Karpas-422 (cell line): ENCODE results near the gene LRRC23. TPM values are rescaled to one million over a fixed set of nuclear protein-coding genes. Genes with fewer than 3 reads are reported as not detected.

Source experiments
- DNase-seq: peaks from one replicate; pipeline ENCODE4 v3.0.0-alpha.2; 2015
- H2AFZ ChIP-seq: fragments of 200-600 bp; sonication (generic); 2 replicates; pipeline ENCODE4 v1.6.1; 2014; ENCODE audit warnings: antibody characterized with exemption, low read length, mixed read lengths
- H3K27ac ChIP-seq: fragments of 200-600 bp; sonication (generic); 2 replicates; pipeline ENCODE4 v1.5.1; 2014; ENCODE audit warnings: mild to moderate bottlenecking, low read length, moderate library complexity
- H3K27me3 ChIP-seq: fragments of 200-600 bp; sonication (generic); 2 replicates; pipeline ENCODE4 v1.6.1; 2014; ENCODE audit warnings: low read length, mixed read lengths
- H3K36me3 ChIP-seq: fragments of 200-600 bp; sonication (generic); 2 replicates; pipeline ENCODE4 v1.6.1; 2014; ENCODE audit warnings: low read length, mixed read lengths; ENCODE audit not compliant: insufficient read depth
- H3K4me1 ChIP-seq: fragments of 200-600 bp; sonication (generic); 2 replicates; pipeline ENCODE4 v1.6.1; 2014; ENCODE audit warnings: mild to moderate bottlenecking, low read length, mixed read lengths
- H3K4me2 ChIP-seq: fragments of 200-600 bp; sonication (generic); 2 replicates; pipeline ENCODE4 v1.6.1; 2014; ENCODE audit warnings: low read length, low read depth, mild to moderate bottlenecking; ENCODE audit not compliant: poor library complexity, severe bottlenecking
- H3K4me3 ChIP-seq: fragments of 200-600 bp; sonication (generic); 2 replicates; pipeline ENCODE4 v1.5.1; 2014; ENCODE audit warnings: mild to moderate bottlenecking, antibody characterized with exemption, low read length, mixed read lengths
- H3K79me2 ChIP-seq: fragments of 200-600 bp; sonication (generic); 2 replicates; pipeline ENCODE4 v1.6.1; 2014; ENCODE audit warnings: mild to moderate bottlenecking, low read length, mixed read lengths
- H3K9ac ChIP-seq: fragments of 200-600 bp; sonication (generic); 2 replicates; pipeline ENCODE4 v1.6.0; 2014; ENCODE audit warnings: low read length
- H3K9me2 ChIP-seq: fragments of 200-600 bp; sonication (generic), shearing (Covaris generic); replicated peaks from 2 replicates; pipeline ENCODE4 v1.6.0; 2014; ENCODE audit warnings: mild to moderate bottlenecking, low read length, moderate library complexity; ENCODE audit not compliant: insufficient read depth
- H3K9me3 ChIP-seq: fragments of 300-700, 200-600 bp; sonication (generic); 2 replicates; pipeline ENCODE4 v1.6.1; 2014; ENCODE audit warnings: low read length, mixed read lengths
- H4K20me1 ChIP-seq: fragments of 200-600 bp; sonication (generic); 2 replicates; pipeline ENCODE4 v1.6.1; 2014; ENCODE audit warnings: mild to moderate bottlenecking, antibody characterized with exemption, low read length, low read depth; ENCODE audit not compliant: insufficient read depth
- total RNA-seq: library from RNA; depleted of rRNA; stranded (reverse); fragments of >200 nt; shearing (Covaris generic); gene quantifications from 2 replicates; pipeline ENCODE4 v1.2.3, GENCODE V29; 2014; ENCODE audit warnings: low replicate concordance

LRRC23 gene
- total RNA-seq, 1 experiment from 2014 or later, result 9.7 TPM

DNA sequence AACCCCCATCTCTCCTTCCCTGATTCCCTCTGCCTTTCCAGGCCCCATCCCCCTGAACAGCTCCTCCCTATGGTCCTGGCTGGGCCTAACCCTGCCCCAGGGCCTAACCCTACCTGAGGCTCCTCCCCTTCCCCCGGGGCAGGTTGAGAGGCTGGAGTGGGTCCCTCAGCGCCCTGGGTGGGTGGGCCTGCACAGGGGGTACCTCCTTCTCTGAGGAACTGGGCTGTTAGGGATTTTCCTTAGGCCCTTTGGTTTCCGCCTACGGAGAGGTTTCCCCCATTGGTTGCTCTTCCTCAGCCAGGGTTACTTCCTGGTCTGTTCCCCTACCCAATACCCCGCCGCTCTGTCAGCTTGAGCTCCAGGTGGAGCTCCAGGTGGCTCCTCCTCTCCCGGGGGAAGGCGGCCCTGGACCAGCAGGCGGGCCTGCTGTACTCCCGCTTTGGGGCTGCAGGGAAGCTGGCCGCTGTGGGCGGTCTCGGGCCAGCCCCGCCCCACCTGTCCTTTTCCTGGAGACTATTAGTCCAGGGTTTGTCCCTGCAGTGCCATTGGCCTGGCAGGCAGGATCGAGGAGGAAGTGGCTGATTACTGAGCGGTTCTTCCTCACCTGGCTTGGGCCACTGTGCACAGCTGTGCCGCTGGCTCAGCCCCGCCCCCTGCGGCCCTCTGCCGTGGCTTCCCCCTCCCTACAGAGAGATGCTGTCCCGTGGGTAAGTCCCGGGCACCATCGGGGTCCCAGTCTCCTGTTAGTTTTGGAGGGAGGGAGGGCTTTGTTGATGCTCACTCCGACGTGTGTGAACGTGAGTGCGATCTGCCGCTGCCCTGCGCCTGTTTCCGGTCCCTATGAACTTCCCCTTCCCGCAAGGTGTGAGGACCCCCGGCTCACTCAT, 41.7 kb downstream of the LRRC23 start:
- H3K9me2 ChIP-seq, result no peaks in the 10 kb centered on the region
- peak overlapping the region; percentile 90 for H3K4me2 ChIP-seq
- H3K9ac ChIP-seq, result peak overlapping the region; percentile 92
- peak overlapping the region; percentile 93 for H3K27ac ChIP-seq
- H3K36me3 ChIP-seq, result no peaks in the 10 kb centered on the region
- peaks cover 1% of the 10 kb centered on the region for H3K79me2 ChIP-seq
- H2AFZ ChIP-seq, result no peak overlapping the region
- peak; percentile 82 for DNase-seq
- H3K4me1 ChIP-seq, result peaks cover 62% of the 10 kb centered on the region
- H3K27me3 ChIP-seq, result no peaks in the 10 kb centered on the region
- H3K9me3 ChIP-seq, result no peaks in the 10 kb centered on the region
- H3K4me3 ChIP-seq, result peak overlapping the region; percentile 92
- H4K20me1 ChIP-seq, result no peaks in the 10 kb centered on the region

DNA sequence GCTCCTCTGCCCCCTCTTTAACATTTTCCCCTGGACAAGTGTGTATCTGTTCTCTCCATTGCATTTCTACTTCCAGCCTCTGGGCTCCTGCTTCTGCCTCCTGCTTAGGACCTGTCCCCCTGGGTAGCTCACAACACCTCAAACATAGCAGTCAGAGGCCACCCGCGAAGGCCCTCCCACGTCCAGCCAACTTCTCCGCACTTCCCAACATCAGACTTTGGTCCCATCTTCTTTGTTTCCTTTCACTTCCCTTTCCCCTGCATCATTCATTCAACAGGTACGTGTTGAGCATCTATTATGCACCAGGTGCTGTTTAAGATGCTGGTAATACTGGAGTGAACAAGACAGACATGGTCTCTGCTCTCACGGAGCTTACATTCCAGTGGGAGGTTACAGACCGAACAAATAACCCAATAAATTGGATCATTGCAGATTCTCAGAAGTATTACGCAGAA, 42.3 kb downstream of the LRRC23 start:
- H3K4me2 ChIP-seq, result peak overlapping the region; percentile 90
- H3K9me3 ChIP-seq, result no peaks in the 10 kb centered on the region
- peak overlapping the region; percentile 92; the same call in 1 of the 2 replicates for H3K4me3 ChIP-seq
- no peaks in the 10 kb centered on the region for H4K20me1 ChIP-seq
- H3K36me3 ChIP-seq, result peaks cover 2% of the 10 kb centered on the region; the same call in 1 of the 2 replicates
- peaks cover 8% of the 10 kb centered on the region for H3K79me2 ChIP-seq
- H3K9ac ChIP-seq, result peak overlapping the region; percentile 92
- peak overlapping the region; percentile 93 for H3K27ac ChIP-seq
- no peaks in the 10 kb centered on the region for H3K9me2 ChIP-seq
- DNase-seq, result no peak
- no peaks in the 10 kb centered on the region for H3K27me3 ChIP-seq
- H2AFZ ChIP-seq, result no peak overlapping the region
- H3K4me1 ChIP-seq, result peaks cover 62% of the 10 kb centered on the region

DNA sequence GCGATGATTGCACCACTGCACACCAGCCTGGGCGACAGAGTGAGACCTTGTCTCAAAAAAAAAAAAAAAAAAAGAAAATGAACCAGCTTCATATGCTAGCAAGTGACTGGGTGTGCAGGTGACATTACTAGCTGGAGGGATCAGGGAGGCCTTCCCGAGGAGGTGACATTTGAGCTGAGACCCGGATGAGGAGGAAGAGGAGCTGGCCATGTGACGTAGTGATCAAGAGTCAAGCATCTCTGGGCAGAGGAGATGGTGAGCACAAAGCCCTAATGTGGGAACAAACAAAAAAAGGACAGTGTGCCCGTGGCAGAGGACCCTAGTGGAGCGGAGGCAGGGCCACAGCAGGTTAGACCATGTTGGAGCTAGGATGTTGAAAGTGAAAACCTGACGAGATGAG, 43.0 kb downstream of the LRRC23 start:
- H3K27ac ChIP-seq, result peak overlapping the region; percentile 93; the same call in 1 of the 2 replicates

DNA sequence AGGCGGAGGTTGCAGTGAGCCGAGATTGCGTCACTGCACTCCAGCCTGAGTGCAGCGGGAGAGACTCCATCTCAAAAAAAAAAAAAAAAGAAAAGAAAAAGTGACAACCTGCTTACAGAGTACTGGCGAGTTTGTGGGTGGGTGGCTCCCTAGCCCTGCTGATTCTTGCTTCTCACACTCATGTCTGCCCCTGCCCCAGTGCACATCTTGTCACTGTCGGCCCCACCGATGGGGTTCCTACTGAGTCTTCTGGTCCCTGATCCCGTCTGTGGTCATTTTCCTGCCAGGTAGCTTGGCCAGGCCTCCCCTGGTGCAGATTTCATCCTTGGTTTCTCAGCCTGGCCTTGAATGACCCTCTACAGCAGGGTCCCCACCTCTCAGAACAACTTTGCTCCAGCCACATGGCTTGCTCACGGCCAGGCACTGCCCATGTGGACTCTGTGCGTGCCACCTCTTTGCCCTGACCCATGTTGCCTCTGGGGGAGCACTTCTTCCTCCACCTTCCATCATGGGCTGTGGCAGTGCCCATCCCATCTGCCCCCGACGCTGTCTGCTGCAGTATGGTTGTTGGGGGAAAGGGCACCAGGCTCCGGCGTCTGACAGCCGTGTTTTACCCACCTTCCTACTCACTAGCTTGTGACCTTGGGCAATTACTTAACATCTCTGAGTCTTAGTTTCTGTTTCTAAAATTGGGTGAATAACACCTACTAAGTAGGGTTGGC, 44.4 kb downstream of the LRRC23 start:
- peak overlapping the region; percentile 17; the same call in 1 of the 2 replicates for H2AFZ ChIP-seq

More for the DNA sequence above, 43.0 kb downstream of the LRRC23 start:
- H3K4me3 ChIP-seq, result no peak overlapping the region
- DNase-seq, result no peak
- no peaks in the 10 kb centered on the region for H3K27me3 ChIP-seq
- peaks cover 67% of the 10 kb centered on the region for H3K4me1 ChIP-seq
- no peak overlapping the region for H2AFZ ChIP-seq
- H3K9ac ChIP-seq, result no peak overlapping the region
- peaks cover 7% of the 10 kb centered on the region; the same call in 1 of the 2 replicates for H3K36me3 ChIP-seq
- H3K9me2 ChIP-seq, result no peaks in the 10 kb centered on the region
- no peaks in the 10 kb centered on the region for H4K20me1 ChIP-seq
- peaks cover 14% of the 10 kb centered on the region for H3K79me2 ChIP-seq
- no peaks in the 10 kb centered on the region for H3K9me3 ChIP-seq
- H3K4me2 ChIP-seq, result no peak overlapping the region

DNA sequence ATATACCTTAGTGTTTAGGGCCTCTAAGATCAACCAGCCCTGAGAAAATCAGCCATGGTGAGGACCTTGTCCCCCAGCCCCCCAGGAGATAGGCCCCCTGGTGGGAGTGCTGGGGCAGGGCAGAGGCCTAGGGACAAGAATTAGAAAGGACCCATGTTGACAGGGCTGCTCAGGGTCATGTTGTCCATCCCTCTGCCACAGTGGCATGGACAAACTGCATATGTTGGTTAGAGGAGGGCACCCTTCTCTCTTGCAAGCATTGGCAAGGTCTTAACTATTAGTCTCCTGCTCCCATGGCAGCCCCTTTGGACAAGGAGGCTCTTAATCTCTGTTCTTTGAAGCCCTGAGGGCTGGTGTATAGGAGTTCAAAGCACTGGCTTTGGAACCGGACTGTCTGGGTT, 45.8 kb downstream of the LRRC23 start:
- H4K20me1 ChIP-seq, result peaks cover 12% of the 10 kb centered on the region; the same call in 1 of the 2 replicates
- no peaks in the 10 kb centered on the region for H3K9me2 ChIP-seq
- no peaks in the 10 kb centered on the region for H3K27me3 ChIP-seq
- peak overlapping the region; percentile 83 for H3K4me2 ChIP-seq
- H3K4me3 ChIP-seq, result peak overlapping the region; percentile 96
- peaks cover 29% of the 10 kb centered on the region for H3K79me2 ChIP-seq
- H3K9ac ChIP-seq, result peak overlapping the region; percentile 100
- no peak overlapping the region; the same call in 1 of the 2 replicates for H2AFZ ChIP-seq
- H3K36me3 ChIP-seq, result peaks cover 21% of the 10 kb centered on the region
- peak; percentile 84 for DNase-seq
- peak overlapping the region; percentile 97 for H3K27ac ChIP-seq
- H3K4me1 ChIP-seq, result peaks cover 75% of the 10 kb centered on the region
- H3K9me3 ChIP-seq, result no peaks in the 10 kb centered on the region

More for the DNA sequence above, 44.4 kb downstream of the LRRC23 start:
- no peaks in the 10 kb centered on the region for H3K9me3 ChIP-seq
- peak; percentile 62 for DNase-seq
- peaks cover 11% of the 10 kb centered on the region; the same call in 1 of the 2 replicates for H3K36me3 ChIP-seq
- H3K27ac ChIP-seq, result peak overlapping the region; percentile 50
- no peaks in the 10 kb centered on the region for H3K27me3 ChIP-seq
- no peak overlapping the region; the same call in 1 of the 2 replicates for H3K4me3 ChIP-seq
- H3K9me2 ChIP-seq, result no peaks in the 10 kb centered on the region
- H4K20me1 ChIP-seq, result peaks cover under 1% of the 10 kb centered on the region; the same call in 1 of the 2 replicates
- H3K9ac ChIP-seq, result no peak overlapping the region
- H3K79me2 ChIP-seq, result peaks cover 21% of the 10 kb centered on the region
- H3K4me1 ChIP-seq, result peaks cover 69% of the 10 kb centered on the region
- peak overlapping the region; percentile 6 for H3K4me2 ChIP-seq

DNA sequence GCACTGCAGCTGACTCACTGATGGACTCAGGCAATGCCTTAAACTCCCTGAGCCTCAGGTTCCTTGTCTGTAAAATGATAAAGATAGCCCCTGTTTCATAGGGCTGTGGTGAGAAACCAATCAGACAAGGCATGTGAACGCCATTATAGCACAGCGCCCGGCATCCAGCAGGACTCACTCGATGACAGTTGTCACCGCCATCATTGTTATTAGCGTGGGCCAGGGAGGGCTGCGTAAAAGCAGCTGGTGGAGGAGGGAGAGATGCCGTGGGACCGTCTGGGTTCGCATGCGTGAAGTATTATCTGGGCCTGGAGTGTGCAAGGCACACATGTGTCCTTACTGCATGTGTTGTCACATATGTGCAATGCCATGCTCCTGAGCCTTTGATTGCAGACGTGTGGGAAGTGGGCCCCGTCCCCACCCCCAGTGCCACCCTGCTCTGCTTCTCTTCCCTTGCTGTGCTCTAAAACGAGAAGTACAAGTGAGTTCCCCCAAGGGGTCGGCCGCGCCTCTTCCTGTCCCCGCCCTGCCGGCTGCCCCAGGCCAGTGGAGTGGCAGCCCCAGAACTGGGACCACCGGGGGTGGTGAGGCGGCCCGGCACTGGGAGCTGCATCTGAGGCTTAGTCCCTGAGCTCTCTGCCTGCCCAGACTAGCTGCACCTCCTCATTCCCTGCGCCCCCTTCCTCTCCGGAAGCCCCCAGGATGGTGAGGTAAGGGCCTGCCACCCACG, 46.4 kb downstream of the LRRC23 start, which contains the start of gene PTPN6:
Gene PTPN6 (plus strand): TSS at position 546 of the 730 bp plus-strand sequence. CDS start 157 bp downstream, at position 703.
- Histone ChIP-seq H3K79me2 (peaks cover 29% of the 10 kb centered on the region), H3K36me3 (peaks cover 25% of the 10 kb centered on the region), H3K27ac (peak within 1 kb of the TSS; percentile 97), H4K20me1 (peaks cover 12% of the 10 kb centered on the region; the same call in 1 of the 2 replicates), H3K4me3 (peak within 1 kb of the TSS; percentile 96), H3K9ac (peak within 1 kb of the TSS; percentile 100), H3K9me2 (no peaks in the 10 kb centered on the region), H3K27me3 (no peaks in the 10 kb centered on the region), H3K4me1 (peaks cover 75% of the 10 kb centered on the region), H2AFZ (peak within 1 kb of the TSS; percentile 32; the same call in 1 of the 2 replicates), H3K9me3 (no peaks in the 10 kb centered on the region), H3K4me2 (peak within 1 kb of the TSS; percentile 83)
- DNase-seq, result peak; percentile 96

DNA sequence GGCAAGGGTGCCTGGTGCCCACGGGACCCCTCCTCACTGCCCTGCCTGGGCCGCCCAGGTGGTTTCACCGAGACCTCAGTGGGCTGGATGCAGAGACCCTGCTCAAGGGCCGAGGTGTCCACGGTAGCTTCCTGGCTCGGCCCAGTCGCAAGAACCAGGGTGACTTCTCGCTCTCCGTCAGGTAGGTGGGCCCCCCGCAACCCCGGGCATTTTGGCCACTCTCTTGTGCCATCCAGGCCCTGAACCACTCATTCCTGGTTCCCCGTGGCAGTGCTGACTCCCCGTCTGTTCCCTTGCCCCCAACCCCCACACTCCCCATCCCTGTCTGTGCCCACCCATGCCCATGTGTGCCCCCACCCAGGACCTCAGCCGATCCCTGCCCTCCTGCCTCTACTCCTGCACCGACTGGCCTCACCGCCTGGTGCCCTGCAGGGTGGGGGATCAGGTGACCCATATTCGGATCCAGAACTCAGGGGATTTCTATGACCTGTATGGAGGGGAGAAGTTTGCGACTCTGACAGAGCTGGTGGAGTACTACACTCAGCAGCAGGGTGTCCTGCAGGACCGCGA, 47.0 kb downstream of the LRRC23 start:
- peaks cover 29% of the 10 kb centered on the region for H3K79me2 ChIP-seq
- peak; percentile 69 for DNase-seq

More for the DNA sequence above, 47.0 kb downstream of the LRRC23 start:
- Histone ChIP-seq H3K9me3 (no peaks in the 10 kb centered on the region), H3K27ac (peak overlapping the region; percentile 97), H3K4me3 (peak overlapping the region; percentile 96), H3K4me1 (peaks cover 75% of the 10 kb centered on the region), H2AFZ (no peak overlapping the region), H3K9me2 (no peaks in the 10 kb centered on the region), H3K9ac (peak overlapping the region; percentile 100), H3K4me2 (peak overlapping the region; percentile 83), H4K20me1 (peaks cover 12% of the 10 kb centered on the region; the same call in 1 of the 2 replicates), H3K27me3 (no peaks in the 10 kb centered on the region), H3K36me3 (peaks cover 25% of the 10 kb centered on the region)
